Rectal smooth muscle tissue (tissue), 1 donor: ENCODE data around the gene GLB1L2.
"Not testable (repeated sequence)": the region's sequence is repeated elsewhere in the genome, so short reads cannot be mapped to it uniquely, and the experiment has no call there.

ENCODE experiments used
- H3K27ac ChIP-seq: one replicate; pipeline ENCODE4 v1.7.0; 2013; ENCODE audit warnings: low read depth, low read length, inconsistent platforms
- H3K27me3 ChIP-seq: one replicate; pipeline ENCODE4 v1.7.0; 2013; ENCODE audit warnings: low read length; ENCODE audit not compliant: control insufficient read depth, insufficient read depth
- H3K36me3 ChIP-seq: one replicate; pipeline ENCODE4 v1.7.0; 2013; ENCODE audit warnings: low read length; ENCODE audit not compliant: control insufficient read depth, insufficient read depth
- H3K4me1 ChIP-seq: one replicate; pipeline ENCODE4 v1.7.0; 2013; ENCODE audit warnings: low read length; ENCODE audit not compliant: control insufficient read depth, insufficient read depth
- H3K4me3 ChIP-seq: one replicate; pipeline ENCODE4 v1.7.0; 2013; ENCODE audit warnings: low read length
- H3K9ac ChIP-seq: one replicate; pipeline ENCODE4 v1.7.0; 2013; ENCODE audit warnings: low read length

The GLB1L2 gene

GRCh38 chr11:134344497-134345236 is 12.9 kb downstream of the GLB1L2 start:
- not testable (repeated sequence) for H3K27me3 ChIP-seq, H3K4me3 ChIP-seq, H3K27ac ChIP-seq, H3K36me3 ChIP-seq, H3K9ac ChIP-seq, H3K4me1 ChIP-seq

GRCh38 chr11:134345237-134345550 is 13.4 kb downstream of the GLB1L2 start:
- H3K4me1 ChIP-seq = no peaks in the 10 kb centered on the region
- H3K4me3 ChIP-seq = no peak overlapping the region
- H3K27me3 ChIP-seq = no peaks in the 10 kb centered on the region
- no peaks in the 10 kb centered on the region for H3K36me3 ChIP-seq
- no peak overlapping the region for H3K9ac ChIP-seq
- H3K27ac ChIP-seq = no peak overlapping the region

- no peaks in the 10 kb centered on the region for H3K4me1 ChIP-seq
- no peaks in the 10 kb centered on the region for H3K36me3 ChIP-seq
- H3K27me3 ChIP-seq = no peaks in the 10 kb centered on the region
- no peak overlapping the region for H3K4me3 ChIP-seq
- H3K9ac ChIP-seq = no peak overlapping the region
- no peak overlapping the region for H3K27ac ChIP-seq
Observed at GRCh38 chr11:134346101-134346975, 14.6 kb downstream of the GLB1L2 start.

GRCh38 chr11:134346976-134347350 is 15.2 kb downstream of the GLB1L2 start:
- Histone ChIP-seq H3K27ac (no peak overlapping the region), H3K27me3 (no peaks in the 10 kb centered on the region), H3K4me1 (no peaks in the 10 kb centered on the region), H3K9ac (no peak overlapping the region), H3K4me3 (no peak overlapping the region), H3K36me3 (no peaks in the 10 kb centered on the region)

GRCh38 chr11:134347441-134347840 is 15.7 kb downstream of the GLB1L2 start:
- H3K9ac ChIP-seq = no peak overlapping the region
- H3K27me3 ChIP-seq = no peaks in the 10 kb centered on the region
- no peaks in the 10 kb centered on the region for H3K4me1 ChIP-seq
- no peak overlapping the region for H3K4me3 ChIP-seq
- H3K36me3 ChIP-seq = no peaks in the 10 kb centered on the region
- H3K27ac ChIP-seq = no peak overlapping the region

- Histone ChIP-seq H3K4me3 (no peak overlapping the region), H3K27me3 (no peaks in the 10 kb centered on the region), H3K4me1 (no peaks in the 10 kb centered on the region), H3K9ac (no peak overlapping the region), H3K27ac (no peak overlapping the region), H3K36me3 (no peaks in the 10 kb centered on the region)
Observed at GRCh38 chr11:134349109-134349801, 17.5 kb downstream of the GLB1L2 start.

GRCh38 chr11:134349802-134350355 is 18.1 kb downstream of the GLB1L2 start:
- H3K27me3 ChIP-seq = no peaks in the 10 kb centered on the region
- H3K36me3 ChIP-seq = no peaks in the 10 kb centered on the region
- no peaks in the 10 kb centered on the region for H3K4me1 ChIP-seq
- no peak overlapping the region for H3K27ac ChIP-seq
- no peak overlapping the region for H3K9ac ChIP-seq
- H3K4me3 ChIP-seq = no peak overlapping the region

GRCh38 chr11:134350381-134350780 is 18.6 kb downstream of the GLB1L2 start:
- no peaks in the 10 kb centered on the region for H3K27me3 ChIP-seq
- H3K9ac ChIP-seq = no peak overlapping the region
- no peaks in the 10 kb centered on the region for H3K4me1 ChIP-seq
- H3K4me3 ChIP-seq = no peak overlapping the region
- no peaks in the 10 kb centered on the region for H3K36me3 ChIP-seq
- no peak overlapping the region for H3K27ac ChIP-seq

- Histone ChIP-seq H3K4me1 (no peaks in the 10 kb centered on the region), H3K4me3 (no peak overlapping the region), H3K27me3 (no peaks in the 10 kb centered on the region), H3K36me3 (no peaks in the 10 kb centered on the region), H3K9ac (no peak overlapping the region), H3K27ac (no peak overlapping the region)
Observed at GRCh38 chr11:134352111-134352510, 20.3 kb downstream of the GLB1L2 start.

GRCh38 chr11:134355136-134355535 is 23.3 kb downstream of the GLB1L2 start:
- Histone ChIP-seq H3K9ac (no peak overlapping the region), H3K36me3 (no peaks in the 10 kb centered on the region), H3K4me3 (no peak overlapping the region), H3K4me1 (no peaks in the 10 kb centered on the region), H3K27me3 (no peaks in the 10 kb centered on the region), H3K27ac (no peak overlapping the region)

GRCh38 chr11:134355656-134356055 is 23.9 kb downstream of the GLB1L2 start:
- Histone ChIP-seq H3K4me1 (no peaks in the 10 kb centered on the region), H3K27me3 (no peaks in the 10 kb centered on the region), H3K9ac (no peak overlapping the region), H3K4me3 (no peak overlapping the region), H3K27ac (no peak overlapping the region), H3K36me3 (no peaks in the 10 kb centered on the region)
